ENCODE data around the gene INVS. TPM values are rescaled to one million over a fixed set of nuclear protein-coding genes. Genes with fewer than 3 reads are reported as not detected.

Gene INVS
- total RNA-seq, 2 donors from 2014 or later, result 37.8 to 46.8 TPM

- H3K36me3 ChIP-seq, result peaks cover 39% of the 10 kb centered on the region
- ATAC-seq (ENCODE audit: insufficient number of reproducible peaks, low FRiP score, low read depth) (no peak), DNase-seq (ENCODE audit: low spot score) (no peak)
- no peak overlapping the region for H3K27ac ChIP-seq
- TF ChIP-seq, protein P1, sequence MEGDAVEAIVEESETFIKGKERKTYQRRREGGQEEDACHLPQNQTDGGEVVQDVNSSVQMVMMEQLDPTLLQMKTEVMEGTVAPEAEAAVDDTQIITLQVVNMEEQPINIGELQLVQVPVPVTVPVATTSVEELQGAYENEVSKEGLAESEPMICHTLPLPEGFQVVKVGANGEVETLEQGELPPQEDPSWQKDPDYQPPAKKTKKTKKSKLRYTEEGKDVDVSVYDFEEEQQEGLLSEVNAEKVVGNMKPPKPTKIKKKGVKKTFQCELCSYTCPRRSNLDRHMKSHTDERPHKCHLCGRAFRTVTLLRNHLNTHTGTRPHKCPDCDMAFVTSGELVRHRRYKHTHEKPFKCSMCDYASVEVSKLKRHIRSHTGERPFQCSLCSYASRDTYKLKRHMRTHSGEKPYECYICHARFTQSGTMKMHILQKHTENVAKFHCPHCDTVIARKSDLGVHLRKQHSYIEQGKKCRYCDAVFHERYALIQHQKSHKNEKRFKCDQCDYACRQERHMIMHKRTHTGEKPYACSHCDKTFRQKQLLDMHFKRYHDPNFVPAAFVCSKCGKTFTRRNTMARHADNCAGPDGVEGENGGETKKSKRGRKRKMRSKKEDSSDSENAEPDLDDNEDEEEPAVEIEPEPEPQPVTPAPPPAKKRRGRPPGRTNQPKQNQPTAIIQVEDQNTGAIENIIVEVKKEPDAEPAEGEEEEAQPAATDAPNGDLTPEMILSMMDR (IDR thresholded peaks at IDR 0.05), result no peak
- H3K9me3 ChIP-seq, result no peaks in the 10 kb centered on the region
- no peaks in the 10 kb centered on the region for H3K27me3 ChIP-seq (replicated peaks; ENCODE audit: insufficient read depth)
- H3K4me1 ChIP-seq (ENCODE audit: control insufficient read depth in 1 of 2, low read depth in 2 of 2), result no peaks in the 10 kb centered on the region
- H3K4me3 ChIP-seq, result no peak overlapping the region
These were observed 187.2 kb downstream of the INVS start for GRCh38 chr9:100286257-100286656.

GRCh38 chr9:100287186-100287585 is 188.1 kb downstream of the INVS start:
- ATAC-seq (ENCODE audit: insufficient number of reproducible peaks, low FRiP score, low read depth) (no peak), DNase-seq (ENCODE audit: low spot score) (no peak)
- Histone ChIP-seq H3K4me3 (no peak overlapping the region), H3K36me3 (peaks cover 42% of the 10 kb centered on the region), H3K27ac (no peak overlapping the region), H3K4me1 (ENCODE audit: control insufficient read depth in 1 of 2, low read depth in 2 of 2) (no peaks in the 10 kb centered on the region), H3K9me3 (no peaks in the 10 kb centered on the region), H3K27me3 (replicated peaks; ENCODE audit: insufficient read depth) (no peaks in the 10 kb centered on the region)
- TF ChIP-seq, protein P1 (IDR thresholded peaks at IDR 0.05), result no peak

GRCh38 chr9:100290714-100291113 is 191.7 kb downstream of the INVS start:
- no peaks in the 10 kb centered on the region for H3K9me3 ChIP-seq
- TF ChIP-seq, protein P1 (IDR thresholded peaks at IDR 0.05), result no peak
- H3K36me3 ChIP-seq, result peaks cover 35% of the 10 kb centered on the region
- H3K4me1 ChIP-seq (ENCODE audit: control insufficient read depth in 1 of 2, low read depth in 2 of 2), result no peaks in the 10 kb centered on the region
- DNase-seq (ENCODE audit: low spot score) (no peak), ATAC-seq (ENCODE audit: insufficient number of reproducible peaks, low FRiP score, low read depth) (no peak)
- H3K27ac ChIP-seq, result no peak overlapping the region
- H3K4me3 ChIP-seq, result no peak overlapping the region
- H3K27me3 ChIP-seq (replicated peaks; ENCODE audit: insufficient read depth), result no peaks in the 10 kb centered on the region

DNA sequence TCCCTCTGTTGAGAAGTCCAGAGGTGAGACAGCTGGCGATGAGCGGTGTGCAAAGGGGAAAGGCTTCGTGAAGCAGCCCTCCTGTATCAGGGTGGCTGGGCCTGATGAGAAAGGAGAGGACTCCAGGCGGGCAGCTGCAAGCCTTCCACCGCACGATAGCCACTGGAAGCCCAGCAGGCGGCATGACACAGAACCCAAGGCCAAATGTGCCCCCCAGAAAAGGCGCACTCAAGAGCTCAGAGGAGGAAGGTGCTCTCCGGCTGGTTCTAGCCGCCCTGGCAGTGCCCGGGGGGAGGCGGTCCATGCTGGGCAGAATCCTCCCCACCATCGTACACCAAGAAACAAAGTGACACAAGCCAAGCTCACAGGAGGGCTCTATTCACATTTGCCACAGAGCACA is 193.4 kb downstream of the INVS start:
- Histone ChIP-seq H3K27ac (no peak overlapping the region), H3K9me3 (no peaks in the 10 kb centered on the region), H3K4me1 (ENCODE audit: control insufficient read depth in 1 of 2, low read depth in 2 of 2) (no peaks in the 10 kb centered on the region), H3K36me3 (peaks cover 26% of the 10 kb centered on the region), H3K27me3 (replicated peaks; ENCODE audit: insufficient read depth) (no peaks in the 10 kb centered on the region), H3K4me3 (no peak overlapping the region)
- DNase-seq (ENCODE audit: low spot score), result no peak
- TF ChIP-seq, protein P1 (IDR thresholded peaks at IDR 0.05), result no peak
- no peak for ATAC-seq (ENCODE audit: insufficient number of reproducible peaks, low FRiP score, low read depth)

GRCh38 chr9:100294341-100294740 is 195.3 kb downstream of the INVS start:
- TF ChIP-seq, protein P1 (IDR thresholded peaks at IDR 0.05), result no peak
- peaks cover 26% of the 10 kb centered on the region for H3K36me3 ChIP-seq
- no peaks in the 10 kb centered on the region for H3K4me1 ChIP-seq (ENCODE audit: control insufficient read depth in 1 of 2, low read depth in 2 of 2)
- H3K4me3 ChIP-seq, result no peak overlapping the region
- DNase-seq (ENCODE audit: low spot score) (no peak), ATAC-seq (ENCODE audit: insufficient number of reproducible peaks, low FRiP score, low read depth) (no peak)
- H3K27me3 ChIP-seq (replicated peaks; ENCODE audit: insufficient read depth), result no peaks in the 10 kb centered on the region
- no peak overlapping the region for H3K27ac ChIP-seq
- H3K9me3 ChIP-seq, result no peaks in the 10 kb centered on the region
